ENCODE results near the gene SESN1. TPM values are rescaled to one million over a fixed set of nuclear protein-coding genes. Genes with fewer than 3 reads are reported as not detected.
A peak's percentile ranks its signal among the peaks of the same experiment; 100 is the strongest.

The SESN1 gene
- total RNA-seq, 6 experiments from 2014 or later, result 8.7 to 17.1 (median 11.9) TPM

DNA sequence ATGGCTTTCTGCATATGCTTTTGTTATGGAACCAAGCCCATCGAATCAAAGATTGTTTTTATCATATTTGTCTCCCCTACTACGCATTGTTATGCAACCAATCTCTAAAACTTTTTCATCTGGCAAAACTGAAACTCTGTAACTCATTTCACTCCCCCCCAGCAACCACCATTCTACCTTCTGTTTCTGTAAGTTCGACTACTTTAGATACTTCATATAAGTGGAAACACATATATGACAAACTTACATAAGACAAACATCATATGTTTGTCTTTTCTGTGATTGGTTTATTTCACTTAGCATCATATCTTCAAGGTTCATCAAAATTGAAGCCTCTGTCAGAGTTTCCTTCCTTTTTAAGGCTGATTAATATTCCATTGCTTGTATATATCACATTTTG, 35.4 kb upstream of the SESN1 start:
- Histone ChIP-seq H3K27me3 (no peaks in the 10 kb centered on the region), H3K4me3 (no peak overlapping the region), H3K9me3 (no peaks in the 10 kb centered on the region), H3K4me1 (no peaks in the 10 kb centered on the region), H3K36me3 (no peaks in the 10 kb centered on the region), H3K27ac (no peak overlapping the region)
- intact Hi-C loops (cut with DNase I), result no loop called here
- DNase-seq (no peak), ATAC-seq (no peak)
- 89% methylated on average over 3 of the region's 3 CpGs for WGBS (ENCODE audit: insufficient coverage, low coverage, low lambda C conversion rate, missing lambda C conversion rate)
- TF ChIP-seq, protein P1, sequence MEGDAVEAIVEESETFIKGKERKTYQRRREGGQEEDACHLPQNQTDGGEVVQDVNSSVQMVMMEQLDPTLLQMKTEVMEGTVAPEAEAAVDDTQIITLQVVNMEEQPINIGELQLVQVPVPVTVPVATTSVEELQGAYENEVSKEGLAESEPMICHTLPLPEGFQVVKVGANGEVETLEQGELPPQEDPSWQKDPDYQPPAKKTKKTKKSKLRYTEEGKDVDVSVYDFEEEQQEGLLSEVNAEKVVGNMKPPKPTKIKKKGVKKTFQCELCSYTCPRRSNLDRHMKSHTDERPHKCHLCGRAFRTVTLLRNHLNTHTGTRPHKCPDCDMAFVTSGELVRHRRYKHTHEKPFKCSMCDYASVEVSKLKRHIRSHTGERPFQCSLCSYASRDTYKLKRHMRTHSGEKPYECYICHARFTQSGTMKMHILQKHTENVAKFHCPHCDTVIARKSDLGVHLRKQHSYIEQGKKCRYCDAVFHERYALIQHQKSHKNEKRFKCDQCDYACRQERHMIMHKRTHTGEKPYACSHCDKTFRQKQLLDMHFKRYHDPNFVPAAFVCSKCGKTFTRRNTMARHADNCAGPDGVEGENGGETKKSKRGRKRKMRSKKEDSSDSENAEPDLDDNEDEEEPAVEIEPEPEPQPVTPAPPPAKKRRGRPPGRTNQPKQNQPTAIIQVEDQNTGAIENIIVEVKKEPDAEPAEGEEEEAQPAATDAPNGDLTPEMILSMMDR (IDR thresholded peaks at IDR 0.05), result no peak
- no peak for TF ChIP-seq POLR2A (IDR thresholded peaks at IDR 0.05)

GRCh38 chr6:109125504-109125903, 30.9 kb upstream of the SESN1 start:
- whole genome bisulfite sequencing (ENCODE audit: insufficient coverage, low coverage, low lambda C conversion rate, missing lambda C conversion rate), result 68% methylated on average over 3 of the region's 3 CpGs
- Histone ChIP-seq H3K4me1 (peaks cover 0 to 16% (median 5%) of the 10 kb centered on the region in 4 donors), H3K4me3 (no peak overlapping the region), H3K27me3 (no peaks in the 10 kb centered on the region), H3K36me3 (no peaks in the 10 kb centered on the region), H3K9me3 (no peaks in the 10 kb centered on the region), H3K27ac (no peak overlapping the region)
- intact Hi-C loops (cut with DNase I), result no loop called here
- ATAC-seq, result no peak
- TF ChIP-seq POLR2A (IDR thresholded peaks at IDR 0.05), result no peak
- TF ChIP-seq, protein P1 (IDR thresholded peaks at IDR 0.05), result no peak
- DNase-seq, result no peak

GRCh38 chr6:109124219-109124618, 29.6 kb upstream of the SESN1 start:
- intact Hi-C loops (cut with DNase I), result no loop called here
- no peaks in the 10 kb centered on the region for H3K27me3 ChIP-seq
- TF ChIP-seq, protein P1 (IDR thresholded peaks at IDR 0.05), result no peak
- no peak for TF ChIP-seq POLR2A (IDR thresholded peaks at IDR 0.05)
- DNase-seq (no peak), ATAC-seq (no peak)
- H3K9me3 ChIP-seq, result no peaks in the 10 kb centered on the region
- H3K4me3 ChIP-seq, result no peak overlapping the region
- no peaks in the 10 kb centered on the region for H3K36me3 ChIP-seq
- H3K4me1 ChIP-seq, result peaks cover 0 to 27% (median 5%) of the 10 kb centered on the region in 4 donors
- 80% methylated on average over 2 of the region's 2 CpGs for WGBS (ENCODE audit: insufficient coverage, low coverage, low lambda C conversion rate, missing lambda C conversion rate)
- no peak overlapping the region for H3K27ac ChIP-seq

GRCh38 chr6:109121411-109121810, 26.8 kb upstream of the SESN1 start:
- H3K4me3 ChIP-seq, result no peak overlapping the region
- H3K9me3 ChIP-seq, result no peaks in the 10 kb centered on the region
- peaks cover 0 to 48% (median 11%) of the 10 kb centered on the region in 4 donors for H3K4me1 ChIP-seq
- H3K27ac ChIP-seq, result peak overlapping the region in 2 of 3 donors; percentile 64 to 79
- no peak for DNase-seq
- H3K27me3 ChIP-seq, result no peaks in the 10 kb centered on the region
- ATAC-seq, result peak; percentile 25 to 53 (median 38)
- no peaks in the 10 kb centered on the region for H3K36me3 ChIP-seq
- TF ChIP-seq, protein P1 (IDR thresholded peaks at IDR 0.05), result no peak
- no peak for TF ChIP-seq POLR2A (IDR thresholded peaks at IDR 0.05)
- intact Hi-C loops (cut with DNase I), result no loop called here

- Histone ChIP-seq H3K4me3 (no peak overlapping the region), H3K4me1 (peaks cover 0 to 48% (median 11%) of the 10 kb centered on the region in 4 donors), H3K9me3 (no peaks in the 10 kb centered on the region), H3K27me3 (no peaks in the 10 kb centered on the region), H3K36me3 (no peaks in the 10 kb centered on the region), H3K27ac (peak overlapping the region in 2 of 3 donors; percentile 71 to 86)
- ATAC-seq (no peak), DNase-seq (no peak)
- 69% methylated on average over 3 of the region's 3 CpGs for WGBS (ENCODE audit: insufficient coverage, low coverage, low lambda C conversion rate, missing lambda C conversion rate)
- no peak for TF ChIP-seq POLR2A (IDR thresholded peaks at IDR 0.05)
- TF ChIP-seq, protein P1 (IDR thresholded peaks at IDR 0.05), result no peak
- intact Hi-C loops (cut with DNase I), result no loop called here
Observed at GRCh38 chr6:109118871-109119354, 24.3 kb upstream of the SESN1 start.

Measured in right lobe of liver (tissue), 6 donors.